ENCODE results near the gene MNS1. TPM values are rescaled to one million over a fixed set of nuclear protein-coding genes. Genes with fewer than 3 reads are reported as not detected.
"Not testable (repeated sequence)": the region's sequence is repeated elsewhere in the genome, so short reads cannot be mapped to it uniquely, and the experiment has no call there.

Gene MNS1
- total RNA-seq = under 1 TPM; 0.80 to 0.85 TPM

GRCh38 chr15:56464893-56465520 lies at the start of gene MNS1:
TSS of gene MNS1 (minus strand) at chr15:56465137. CDS start at chr15:56464972, 165 bp downstream.
- Mint-ChIP-seq H3K27me3 (peaks cover 10% of the 10 kb centered on the region), H3K4me3 (peak within 1 kb of the TSS; percentile 90), H3K36me3 (no peaks in the 10 kb centered on the region), H3K9me3 (no peaks in the 10 kb centered on the region), H3K27ac (peak within 1 kb of the TSS; percentile 86), H3K4me1 (peaks cover 20% of the 10 kb centered on the region)
- ATAC-seq (ENCODE audit: low read depth) = peak; percentile 98
- peak; percentile 87 for DNase-seq
- POLR2A ChIA-PET = interaction anchor here (0.6 to 2.4 kb wide), 2 partner anchors 13 to 220 kb away, joined by 3 to 11 read pairs; no protein-coding TSS in a partner anchor

- DNase-seq (no peak), ATAC-seq (ENCODE audit: low read depth) (peak; percentile 71)
- Mint-ChIP-seq H3K4me1 (peaks cover 11% of the 10 kb centered on the region), H3K4me3 (peak overlapping the region; percentile 43), H3K27me3 (peaks cover 19% of the 10 kb centered on the region), H3K9me3 (no peaks in the 10 kb centered on the region), H3K36me3 (no peaks in the 10 kb centered on the region), H3K27ac (no peak overlapping the region)
- POLR2A ChIA-PET = no interaction called here
Measured at GRCh38 chr15:56496635-56497034, 31.7 kb upstream of the MNS1 start.

- H3K27ac Mint-ChIP-seq = no peak overlapping the region
- peaks cover 12% of the 10 kb centered on the region for H3K27me3 Mint-ChIP-seq
- no peaks in the 10 kb centered on the region for H3K36me3 Mint-ChIP-seq
- DNase-seq (no peak), ATAC-seq (ENCODE audit: low read depth) (no peak)
- H3K4me3 Mint-ChIP-seq = no peak overlapping the region
- no peaks in the 10 kb centered on the region for H3K9me3 Mint-ChIP-seq
- POLR2A ChIA-PET = no interaction called here
- peaks cover 11% of the 10 kb centered on the region for H3K4me1 Mint-ChIP-seq
Measured at GRCh38 chr15:56495533-56495932, 30.6 kb upstream of the MNS1 start.

- POLR2A ChIA-PET = no interaction called here
- ATAC-seq (ENCODE audit: low read depth) = no peak
- no peak overlapping the region for H3K4me3 Mint-ChIP-seq
Measured at GRCh38 chr15:56495053-56495452, 30.1 kb upstream of the MNS1 start.

GRCh38 chr15:56492791-56493555 lies 28.0 kb upstream of the MNS1 start:
- POLR2A ChIA-PET = no interaction called here
- Mint-ChIP-seq H3K4me3 (no peak overlapping the region), H3K9me3 (no peaks in the 10 kb centered on the region), H3K36me3 (no peaks in the 10 kb centered on the region), H3K27me3 (peaks cover 10% of the 10 kb centered on the region), H3K4me1 (peaks cover 11% of the 10 kb centered on the region), H3K27ac (no peak overlapping the region)
- ATAC-seq (ENCODE audit: low read depth) (peak; percentile 68), DNase-seq (peak; percentile 35)

More at GRCh38 chr15:56495053-56495452, 30.1 kb upstream of the MNS1 start:
- no peak overlapping the region for H3K27ac Mint-ChIP-seq
- peaks cover 11% of the 10 kb centered on the region for H3K27me3 Mint-ChIP-seq
- DNase-seq = no peak
- H3K9me3 Mint-ChIP-seq = no peaks in the 10 kb centered on the region
- no peaks in the 10 kb centered on the region for H3K36me3 Mint-ChIP-seq
- peaks cover 11% of the 10 kb centered on the region for H3K4me1 Mint-ChIP-seq

- no peak for ATAC-seq (ENCODE audit: low read depth)
- DNase-seq = no peak
- POLR2A ChIA-PET = no interaction called here
- Mint-ChIP-seq H3K36me3 (no peaks in the 10 kb centered on the region), H3K4me1 (peaks cover 11% of the 10 kb centered on the region), H3K9me3 (no peaks in the 10 kb centered on the region), H3K27me3 (peaks cover 10% of the 10 kb centered on the region), H3K27ac (no peak overlapping the region), H3K4me3 (no peak overlapping the region)
Measured at GRCh38 chr15:56492236-56492635, 27.3 kb upstream of the MNS1 start.

GRCh38 chr15:56491110-56491722 lies 26.3 kb upstream of the MNS1 start:
- Mint-ChIP-seq H3K27me3 (peaks cover 10% of the 10 kb centered on the region), H3K36me3 (no peaks in the 10 kb centered on the region), H3K27ac (no peak overlapping the region), H3K9me3 (no peaks in the 10 kb centered on the region), H3K4me3 (no peak overlapping the region), H3K4me1 (peaks cover 8% of the 10 kb centered on the region)
- peak; percentile 52 for DNase-seq
- ATAC-seq (ENCODE audit: low read depth) = peak; percentile 36
- POLR2A ChIA-PET = no interaction called here

- POLR2A ChIA-PET = no interaction called here
- H3K4me3 Mint-ChIP-seq = no peak overlapping the region
- no peak for ATAC-seq (ENCODE audit: low read depth)
Measured at GRCh38 chr15:56490461-56490860, 25.5 kb upstream of the MNS1 start.

GRCh38 chr15:56486206-56486605 lies 21.3 kb upstream of the MNS1 start:
- POLR2A ChIA-PET; DNase-seq; H3K36me3 Mint-ChIP-seq; ATAC-seq (ENCODE audit: low read depth); H3K9me3 Mint-ChIP-seq; H3K27me3 Mint-ChIP-seq; H3K27ac Mint-ChIP-seq; H3K4me1 Mint-ChIP-seq; H3K4me3 Mint-ChIP-seq: not testable (repeated sequence)

More at GRCh38 chr15:56490461-56490860, 25.5 kb upstream of the MNS1 start:
- Mint-ChIP-seq H3K27me3 (peaks cover 9% of the 10 kb centered on the region), H3K9me3 (no peaks in the 10 kb centered on the region), H3K27ac (no peak overlapping the region), H3K4me1 (peaks cover 8% of the 10 kb centered on the region), H3K36me3 (no peaks in the 10 kb centered on the region)
- DNase-seq = no peak

GRCh38 chr15:56485426-56485825 lies 20.5 kb upstream of the MNS1 start:
- DNase-seq, POLR2A ChIA-PET: not testable (repeated sequence)

GRCh38 chr15:56484287-56484686 lies 19.4 kb upstream of the MNS1 start:
- H3K36me3 Mint-ChIP-seq = no peaks in the 10 kb centered on the region
- ATAC-seq (ENCODE audit: low read depth) = no peak
- H3K27ac Mint-ChIP-seq = no peak overlapping the region
- H3K27me3 Mint-ChIP-seq = peaks cover 3% of the 10 kb centered on the region
- POLR2A ChIA-PET = no interaction called here
- H3K9me3 Mint-ChIP-seq = peaks cover 3% of the 10 kb centered on the region
- no peaks in the 10 kb centered on the region for H3K4me1 Mint-ChIP-seq
- H3K4me3 Mint-ChIP-seq = no peak overlapping the region
- DNase-seq = no peak

More at GRCh38 chr15:56485426-56485825, 20.5 kb upstream of the MNS1 start:
- H3K27ac Mint-ChIP-seq; H3K4me3 Mint-ChIP-seq; ATAC-seq (ENCODE audit: low read depth); H3K9me3 Mint-ChIP-seq; H3K27me3 Mint-ChIP-seq; H3K36me3 Mint-ChIP-seq; H3K4me1 Mint-ChIP-seq: not testable (repeated sequence)

- no peaks in the 10 kb centered on the region for H3K36me3 Mint-ChIP-seq
- no peaks in the 10 kb centered on the region for H3K4me1 Mint-ChIP-seq
- ATAC-seq (ENCODE audit: low read depth) (no peak), DNase-seq (no peak)
- POLR2A ChIA-PET = no interaction called here
- H3K27ac Mint-ChIP-seq = no peak overlapping the region
- H3K9me3 Mint-ChIP-seq = peaks cover 4% of the 10 kb centered on the region
- H3K27me3 Mint-ChIP-seq = peaks cover 14% of the 10 kb centered on the region
- no peak overlapping the region for H3K4me3 Mint-ChIP-seq
Measured at GRCh38 chr15:56475351-56475750, 10.4 kb upstream of the MNS1 start.

GRCh38 chr15:56473017-56473416 lies 8.1 kb upstream of the MNS1 start:
- no peaks in the 10 kb centered on the region for H3K9me3 Mint-ChIP-seq
- no peak for DNase-seq
- ATAC-seq (ENCODE audit: low read depth) = no peak
- H3K4me1 Mint-ChIP-seq = peaks cover 8% of the 10 kb centered on the region
- H3K4me3 Mint-ChIP-seq = no peak overlapping the region
- POLR2A ChIA-PET = no interaction called here
- H3K27me3 Mint-ChIP-seq = peaks cover 14% of the 10 kb centered on the region
- no peak overlapping the region for H3K27ac Mint-ChIP-seq
- no peaks in the 10 kb centered on the region for H3K36me3 Mint-ChIP-seq

- peaks cover 9% of the 10 kb centered on the region for H3K4me1 Mint-ChIP-seq
- H3K4me3 Mint-ChIP-seq = no peak overlapping the region
- peaks cover 14% of the 10 kb centered on the region for H3K27me3 Mint-ChIP-seq
- POLR2A ChIA-PET = no interaction called here
- ATAC-seq (ENCODE audit: low read depth) (no peak), DNase-seq (no peak)
- H3K36me3 Mint-ChIP-seq = no peaks in the 10 kb centered on the region
- no peak overlapping the region for H3K27ac Mint-ChIP-seq
- no peaks in the 10 kb centered on the region for H3K9me3 Mint-ChIP-seq
Measured at GRCh38 chr15:56472278-56472677, 7.3 kb upstream of the MNS1 start.
